PC-3 (cell line): ENCODE results near the gene CPA2. TPM values are rescaled to one million over a fixed set of nuclear protein-coding genes. Genes with fewer than 3 reads are reported as not detected.

ENCODE experiments used
- ATAC-seq: fragments of 200-7000 bp; cut with Tn5 transposase; 2 replicates; pipeline ENCODE4 v1.9.1; 2020; ENCODE audit warnings: mild to moderate bottlenecking, moderate library complexity
- BruUV-seq: library from RNA; stranded (reverse); fragments of 400-500 nt; replicated peaks from 2 replicates; lab custom pipeline; 2021; lab: Mats Ljungman, UMichigan
- CTCF ChIA-PET: fragments of 300-600 bp; sonication (Branson Sonifier 250); formaldehyde crosslinking; loops from one replicate; lab custom pipeline; 2022; ENCODE audit warnings: antibody characterized with exemption; lab: Charles Lee
- POLR2A ChIA-PET: fragments of 300-600 bp; sonication (Branson Sonifier 250); formaldehyde crosslinking; loops from one replicate; lab custom pipeline; 2022; ENCODE audit warnings: antibody characterized with exemption; ENCODE audit not compliant: unreplicated experiment; lab: Charles Lee
- DNase-seq: peaks from one replicate; pipeline ENCODE4 v3.0.0-alpha.2; 2015
- H2AFZ ChIP-seq: fragments of 300-600 bp; sonication (generic); 2 replicates; pipeline ENCODE4 v1.6.0; 2016; ENCODE audit warnings: antibody characterized with exemption, low read length
- H3F3A ChIP-seq: fragments of 300-600 bp; sonication (generic); one replicate; pipeline ENCODE4 v1.6.0; 2017; ENCODE audit warnings: antibody characterized with exemption, low read length, control low read depth, mild to moderate bottlenecking; ENCODE audit not compliant: unreplicated experiment
- H3K27ac ChIP-seq: fragments of 300-600 bp; sonication (generic); 2 replicates; pipeline ENCODE4 v1.5.1; 2016; ENCODE audit warnings: mild to moderate bottlenecking, low read length
- H3K27me3 ChIP-seq: fragments of 300-600 bp; sonication (generic); 2 replicates; pipeline ENCODE4 v1.6.1; 2016; ENCODE audit warnings: low read length, mixed read lengths
- H3K36me3 ChIP-seq: fragments of 300-600 bp; sonication (generic); 2 replicates; pipeline ENCODE4 v1.6.1; 2016; ENCODE audit warnings: low read depth, mixed run types, low read length, mixed read lengths
- H3K4me1 ChIP-seq: fragments of 300-600 bp; sonication (generic); 2 replicates; pipeline ENCODE4 v1.5.1; 2016; ENCODE audit warnings: low read length; ENCODE audit not compliant: insufficient read depth
- H3K4me2 ChIP-seq: fragments of 300-600 bp; sonication (generic); 2 replicates; pipeline ENCODE4 v1.6.0; 2016; ENCODE audit warnings: low read length
- H3K4me3 ChIP-seq: fragments of 300-600 bp; sonication (generic); 2 replicates; pipeline ENCODE4 v1.5.1; 2016; ENCODE audit warnings: mild to moderate bottlenecking, low read length, mixed read lengths
- H3K79me2 ChIP-seq: fragments of 300-600 bp; sonication (generic); 2 replicates; pipeline ENCODE4 v1.6.1; 2017; ENCODE audit warnings: low read length, mixed read lengths
- H3K9ac ChIP-seq: fragments of 300-600 bp; sonication (generic); 2 replicates; pipeline ENCODE4 v1.6.0; 2016; ENCODE audit warnings: mild to moderate bottlenecking, low read length
- H3K9me2 ChIP-seq: fragments of 300-600 bp; sonication (generic); replicated peaks from 2 replicates; pipeline ENCODE4 v1.6.1; 2016; ENCODE audit warnings: mixed run types, low read length, mixed read lengths
- H3K9me3 ChIP-seq: fragments of 300-600 bp; sonication (generic); 2 replicates; pipeline ENCODE4 v1.6.1; 2016; ENCODE audit warnings: low read length, mixed read lengths
- H4K20me1 ChIP-seq: fragments of 300-600 bp; sonication (generic); 2 replicates; pipeline ENCODE4 v1.6.1; 2016; ENCODE audit warnings: low read length, mixed read lengths
- EZH2 ChIP-seq: fragments of 300-600 bp; sonication (generic); IDR thresholded peaks from one replicate; pipeline ENCODE4 v1.6.1; 2017; ENCODE audit warnings: antibody characterized with exemption, mild to moderate bottlenecking, low read length; ENCODE audit not compliant: unreplicated experiment
- EZH2phosphoT487 ChIP-seq: fragments of 300-600 bp; sonication (generic); IDR thresholded peaks from 2 replicates; pipeline ENCODE4 v1.6.1; 2018; ENCODE audit warnings: mild to moderate bottlenecking, antibody characterized with exemption, low read length, borderline replicate concordance
- intact Hi-C: fragments of 100-400 bp; cut with micrococcal nuclease; formaldehyde crosslinking; loops from 2 replicates; pipeline ENCODE4 v1.9.0; 2023
- total RNA-seq: library from RNA; depleted of rRNA; stranded (reverse); fragments of >200 nt; gene quantifications from 2 replicates; pipeline ENCODE4 v1.2.3, GENCODE V29; 2014
- TF ChIP-seq, protein P1 (sequence below): fragments of 300-600 bp; sonication (generic); conservative IDR thresholded peaks from 2 replicates; pipeline ENCODE4 v1.5.1; 2017; ENCODE audit warnings: antibody characterized with exemption, low read depth, mild to moderate bottlenecking, low read length

The CPA2 gene
- total RNA-seq, 1 experiment from 2014 or later = not detected

DNA sequence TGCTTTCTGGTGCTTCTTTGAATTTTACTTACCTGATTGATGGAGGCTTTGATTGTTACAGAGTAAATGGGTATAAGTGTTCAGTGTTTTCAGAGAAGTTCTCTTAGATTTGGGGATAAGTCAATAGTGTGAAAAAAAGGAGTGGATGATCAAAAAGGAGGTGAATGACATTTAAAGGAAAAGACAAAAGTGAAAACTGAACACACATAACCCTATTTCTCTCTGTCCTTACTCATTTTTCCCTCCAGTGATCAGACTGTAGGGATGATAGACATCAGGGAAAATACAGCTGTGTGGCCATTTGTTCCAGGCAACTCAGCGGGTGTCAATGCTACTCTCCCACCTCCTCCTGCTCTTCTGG is 278 bp downstream of the CPA2 start:
- TF ChIP-seq, protein P1, sequence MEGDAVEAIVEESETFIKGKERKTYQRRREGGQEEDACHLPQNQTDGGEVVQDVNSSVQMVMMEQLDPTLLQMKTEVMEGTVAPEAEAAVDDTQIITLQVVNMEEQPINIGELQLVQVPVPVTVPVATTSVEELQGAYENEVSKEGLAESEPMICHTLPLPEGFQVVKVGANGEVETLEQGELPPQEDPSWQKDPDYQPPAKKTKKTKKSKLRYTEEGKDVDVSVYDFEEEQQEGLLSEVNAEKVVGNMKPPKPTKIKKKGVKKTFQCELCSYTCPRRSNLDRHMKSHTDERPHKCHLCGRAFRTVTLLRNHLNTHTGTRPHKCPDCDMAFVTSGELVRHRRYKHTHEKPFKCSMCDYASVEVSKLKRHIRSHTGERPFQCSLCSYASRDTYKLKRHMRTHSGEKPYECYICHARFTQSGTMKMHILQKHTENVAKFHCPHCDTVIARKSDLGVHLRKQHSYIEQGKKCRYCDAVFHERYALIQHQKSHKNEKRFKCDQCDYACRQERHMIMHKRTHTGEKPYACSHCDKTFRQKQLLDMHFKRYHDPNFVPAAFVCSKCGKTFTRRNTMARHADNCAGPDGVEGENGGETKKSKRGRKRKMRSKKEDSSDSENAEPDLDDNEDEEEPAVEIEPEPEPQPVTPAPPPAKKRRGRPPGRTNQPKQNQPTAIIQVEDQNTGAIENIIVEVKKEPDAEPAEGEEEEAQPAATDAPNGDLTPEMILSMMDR = no peak
- TF ChIP-seq EZH2phosphoT487 (no peak), EZH2 (no peak)
- H3K9me3 ChIP-seq = no peaks in the 10 kb centered on the region
- no peak overlapping the region for H3K27ac ChIP-seq
- BruUV-seq = no TSS peak
- H2AFZ ChIP-seq = no peak overlapping the region
- no peaks in the 10 kb centered on the region for H3K36me3 ChIP-seq
- no peaks in the 10 kb centered on the region for H4K20me1 ChIP-seq
- no peaks in the 10 kb centered on the region for H3K27me3 ChIP-seq
- no peaks in the 10 kb centered on the region for H3K79me2 ChIP-seq
- DNase-seq = no peak
- no peaks in the 10 kb centered on the region for H3K9me2 ChIP-seq
- POLR2A ChIA-PET = no interaction called here
- CTCF ChIA-PET = no interaction called here
- ATAC-seq = no peak
- H3K4me3 ChIP-seq = no peak overlapping the region
- peaks cover 13% of the 10 kb centered on the region for H3K4me1 ChIP-seq
- H3K4me2 ChIP-seq = no peak overlapping the region; the same call in 1 of the 2 replicates
- H3F3A ChIP-seq = no peaks in the 10 kb centered on the region
- intact Hi-C loops = no loop called here
- H3K9ac ChIP-seq = no peak overlapping the region

DNA sequence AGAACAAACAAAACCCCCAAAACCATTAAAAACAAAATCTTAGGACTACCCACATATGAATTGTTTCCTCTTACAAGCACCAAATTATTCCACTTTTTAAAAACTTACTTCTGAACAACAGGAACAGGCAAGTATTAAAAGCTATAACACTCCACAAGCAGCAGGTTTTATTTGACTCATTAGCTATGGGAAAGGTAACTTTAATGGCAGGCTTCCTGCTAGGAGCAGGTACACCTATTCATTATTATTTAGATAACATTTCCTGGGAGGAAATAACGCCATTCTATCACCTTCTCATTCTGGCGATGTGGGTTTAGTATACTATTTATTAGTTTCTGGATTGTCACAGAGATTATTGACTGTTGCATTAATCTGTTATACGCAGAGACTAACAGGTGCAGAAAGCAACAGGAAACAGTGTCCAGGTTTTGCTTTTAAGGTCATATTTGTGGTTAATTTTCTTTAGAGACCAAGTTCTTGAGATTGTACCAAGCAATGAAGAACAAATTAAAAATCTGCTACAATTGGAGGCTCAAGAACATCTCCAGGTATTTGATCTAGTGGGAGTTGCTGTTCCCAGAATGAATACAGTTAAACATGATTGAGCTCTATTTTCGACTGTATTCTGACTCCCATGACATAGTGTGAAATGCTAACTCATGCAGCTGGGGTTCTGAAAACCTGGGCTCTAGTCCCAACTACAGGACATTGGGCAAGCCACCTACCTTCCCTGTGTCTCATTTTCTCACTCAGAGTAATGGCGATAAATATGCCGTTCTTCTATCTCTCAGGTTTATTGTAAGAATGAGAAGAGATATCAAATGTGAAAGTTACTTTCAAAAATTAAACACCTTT is 2.0 kb downstream of the CPA2 start:
- no peak overlapping the region for H3K27ac ChIP-seq
- ATAC-seq (no peak), DNase-seq (no peak)
- no peak overlapping the region for H2AFZ ChIP-seq
- no peaks in the 10 kb centered on the region for H3F3A ChIP-seq
- peaks cover 13% of the 10 kb centered on the region for H3K4me1 ChIP-seq
- no peak overlapping the region for H3K9ac ChIP-seq
- no peak overlapping the region for H3K4me2 ChIP-seq
- H3K9me2 ChIP-seq = no peaks in the 10 kb centered on the region
- no TSS peak for BruUV-seq
- H3K9me3 ChIP-seq = no peaks in the 10 kb centered on the region
- CTCF ChIA-PET = no interaction called here
- POLR2A ChIA-PET = no interaction called here
- H3K79me2 ChIP-seq = no peaks in the 10 kb centered on the region
- intact Hi-C loops = no loop called here
- H3K36me3 ChIP-seq = no peaks in the 10 kb centered on the region
- no peaks in the 10 kb centered on the region for H4K20me1 ChIP-seq
- no peak for TF ChIP-seq EZH2
- TF ChIP-seq, protein P1 = no peak
- TF ChIP-seq EZH2phosphoT487 = no peak
- no peak overlapping the region for H3K4me3 ChIP-seq
- H3K27me3 ChIP-seq = no peaks in the 10 kb centered on the region

DNA sequence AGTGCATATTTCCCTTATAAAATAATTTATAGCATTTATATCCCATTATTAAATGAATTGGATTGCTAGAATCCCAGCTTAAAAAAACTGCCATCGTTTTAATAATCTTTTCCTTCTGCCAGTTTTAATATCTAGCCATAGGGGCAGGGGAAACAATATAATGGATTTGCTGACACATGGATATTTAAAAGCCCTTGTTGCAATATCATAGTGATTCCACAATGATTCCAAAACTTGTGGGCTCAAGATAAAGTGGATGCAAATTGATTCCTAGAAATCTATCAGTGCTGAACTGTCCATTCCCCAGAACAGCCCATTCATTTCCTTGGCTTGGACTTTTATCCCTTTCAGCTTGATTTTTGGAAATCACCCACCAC is 2.6 kb downstream of the CPA2 start:
- H3F3A ChIP-seq = no peaks in the 10 kb centered on the region
- no peak overlapping the region for H3K9ac ChIP-seq
- TF ChIP-seq EZH2 (no peak), EZH2phosphoT487 (no peak)
- TF ChIP-seq, protein P1 = no peak
- DNase-seq = no peak
- H3K27me3 ChIP-seq = no peaks in the 10 kb centered on the region
- no peaks in the 10 kb centered on the region for H3K9me2 ChIP-seq
- no peak overlapping the region for H3K4me3 ChIP-seq
- POLR2A ChIA-PET = no interaction called here
- H3K36me3 ChIP-seq = no peaks in the 10 kb centered on the region
- no peak for ATAC-seq
- no peaks in the 10 kb centered on the region for H3K9me3 ChIP-seq
- no peak overlapping the region for H2AFZ ChIP-seq
- no peak overlapping the region for H3K27ac ChIP-seq
- CTCF ChIA-PET = no interaction called here
- BruUV-seq = no TSS peak
- H3K4me1 ChIP-seq = peaks cover 13% of the 10 kb centered on the region
- no peaks in the 10 kb centered on the region for H3K79me2 ChIP-seq
- no peak overlapping the region for H3K4me2 ChIP-seq
- intact Hi-C loops = no loop called here
- H4K20me1 ChIP-seq = no peaks in the 10 kb centered on the region
